IMR-90 (cell line): Measurements from ENCODE around the gene ANKRD24. TPM values are rescaled to one million over a fixed set of nuclear protein-coding genes. Genes with fewer than 3 reads are reported as not detected.

ENCODE experiments used
- ATAC-seq: fragments of 200-7000 bp; cut with Tn5 transposase; 2 replicates; pipeline ENCODE4 v1.9.1; 2020; ENCODE audit warnings: low read depth, mild to moderate bottlenecking, moderate library complexity
- BruUV-seq: library from RNA; stranded (reverse); fragments of 400-500 nt; replicated peaks from 2 replicates; lab custom pipeline; 2021; lab: Mats Ljungman, UMichigan
- CTCF ChIA-PET: fragments of 300-600 bp; formaldehyde crosslinking; extraction: SDS; loops from one replicate; lab custom pipeline; 2021; ENCODE audit warnings: antibody characterized with exemption; lab: Yijun Ruan, JAX
- POLR2A ChIA-PET: fragments of 300-600 bp; sonication (Branson Sonifier 250); formaldehyde crosslinking; loops from one replicate; lab custom pipeline; 2022; ENCODE audit warnings: antibody characterized with exemption; ENCODE audit not compliant: unreplicated experiment; lab: Charles Lee
- DNase-seq: peaks from one replicate; pipeline ENCODE4 v3.0.0; 2013
- H2AFZ ChIP-seq: replicated peaks from 2 replicates; pipeline ENCODE3; 2013; ENCODE audit warnings: low read length, mild to moderate bottlenecking; ENCODE audit not compliant: poor library complexity
- H2AK5ac ChIP-seq: 2 replicates; pipeline ENCODE4 v1.6.1; 2013; ENCODE audit warnings: low read depth, low read length, inconsistent platforms
- H2AK9ac ChIP-seq: replicated peaks from 2 replicates; pipeline ENCODE3; 2013; ENCODE audit warnings: mild to moderate bottlenecking, low read depth, low read length, moderate library complexity; ENCODE audit not compliant: poor library complexity
- H2BK120ac ChIP-seq: 2 replicates; pipeline ENCODE4 v1.6.1; 2013; ENCODE audit warnings: low read depth, low read length, inconsistent platforms
- H2BK15ac ChIP-seq: 3 replicates; pipeline ENCODE4 v1.6.1; 2013; ENCODE audit warnings: low read depth, low read length, inconsistent platforms
- H2BK20ac ChIP-seq: 2 replicates; pipeline ENCODE4 v1.6.1; 2013; ENCODE audit warnings: low read depth, mild to moderate bottlenecking, inconsistent platforms, low read length, moderate library complexity
- H2BK5ac ChIP-seq: 2 replicates; pipeline ENCODE4 v1.6.1; 2013; ENCODE audit warnings: mild to moderate bottlenecking, low read depth, low read length, inconsistent platforms; ENCODE audit not compliant: poor library complexity, severe bottlenecking
- H3K14ac ChIP-seq: replicated peaks from 2 replicates; pipeline ENCODE4 v1.6.1; 2013; ENCODE audit warnings: low read depth, low read length, inconsistent platforms
- H3K18ac ChIP-seq: 2 replicates; pipeline ENCODE4 v1.6.1; 2013; ENCODE audit warnings: low read depth, low read length, control low read depth
- H3K23ac ChIP-seq: 2 replicates; pipeline ENCODE4 v1.6.1; 2013; ENCODE audit warnings: low read depth, low read length, inconsistent platforms
- H3K27ac ChIP-seq: 2 replicates; pipeline ENCODE4 v1.5.1; 2013; ENCODE audit warnings: mild to moderate bottlenecking, control low read depth, low read length; ENCODE audit not compliant: insufficient read depth
- H3K27me3 ChIP-seq: 2 replicates; pipeline ENCODE4 v1.6.1; 2013; ENCODE audit warnings: low read length; ENCODE audit not compliant: control insufficient read depth, insufficient read depth
- H3K36me3 ChIP-seq: 2 replicates; pipeline ENCODE4 v1.6.1; 2013; ENCODE audit warnings: low read length, mixed read lengths; ENCODE audit not compliant: control insufficient read depth, insufficient read depth
- H3K4ac ChIP-seq: 2 replicates; pipeline ENCODE4 v1.6.1; 2013; ENCODE audit warnings: low read depth, low read length, inconsistent platforms
- H3K4me1 ChIP-seq: 2 replicates; pipeline ENCODE4 v1.6.1; 2013; ENCODE audit warnings: low read length, mixed read lengths; ENCODE audit not compliant: control insufficient read depth, insufficient read depth
- H3K4me2 ChIP-seq: 2 replicates; pipeline ENCODE4 v1.6.1; 2013; ENCODE audit warnings: low read depth, mild to moderate bottlenecking, control low read depth, low read length, moderate library complexity
- H3K4me3 ChIP-seq: 2 replicates; pipeline ENCODE4 v1.5.1; 2013; ENCODE audit warnings: low read depth, mild to moderate bottlenecking, control low read depth, low read length, moderate library complexity; ENCODE audit not compliant: insufficient read depth
- H3K56ac ChIP-seq: 2 replicates; pipeline ENCODE4 v1.6.1; 2013; ENCODE audit warnings: low read length, inconsistent platforms; ENCODE audit not compliant: insufficient read depth; ENCODE audit errors: extremely low read depth
- H3K79me1 ChIP-seq, 2 experiments: 2 replicates each; pipeline ENCODE4 v1.6.1; 2013; ENCODE audit warnings: low read length in 2 of 2, inconsistent platforms in 1 of 2, low read depth in 1 of 2
- H3K9ac ChIP-seq: 2 replicates; pipeline ENCODE4 v1.6.1; 2013; ENCODE audit warnings: low read depth, low read length, control low read depth
- H3K9me1 ChIP-seq: 2 replicates; pipeline ENCODE4 v1.6.1; 2013; ENCODE audit warnings: low read length, inconsistent platforms; ENCODE audit not compliant: insufficient read depth
- H3K9me3 ChIP-seq: 2 replicates; pipeline ENCODE4 v1.6.1; 2013; ENCODE audit warnings: low read length; ENCODE audit not compliant: control insufficient read depth, insufficient read depth
- H4K20me1 ChIP-seq: 2 replicates; pipeline ENCODE4 v1.6.1; 2013; ENCODE audit warnings: low read length, inconsistent platforms; ENCODE audit not compliant: insufficient read depth
- H4K5ac ChIP-seq: 2 replicates; pipeline ENCODE4 v1.6.1; 2013; ENCODE audit warnings: mild to moderate bottlenecking, low read depth, low read length, control low read depth
- H4K8ac ChIP-seq, 2 experiments: 2 replicates each; pipeline ENCODE4 v1.6.1; 2013; ENCODE audit warnings: low read depth in 2 of 2, low read length in 2 of 2, control low read depth in 1 of 2, inconsistent platforms in 1 of 2
- H4K91ac ChIP-seq: 2 replicates; pipeline ENCODE4 v1.6.1; 2013; ENCODE audit warnings: low read depth, low read length, inconsistent platforms; ENCODE audit not compliant: insufficient read depth
- BHLHE40 ChIP-seq: fragments of 150-350 bp; IDR thresholded peaks from 2 replicates; pipeline ENCODE4 v1.6.1; 2016; ENCODE audit warnings: mild to moderate bottlenecking, low read depth, low read length
- CTCF ChIP-seq: conservative IDR thresholded peaks from 2 replicates; pipeline ENCODE4 v1.5.1; 2012; ENCODE audit warnings: mild to moderate bottlenecking, low read depth, low read length, improper control_type of control experiment
- ELK1 ChIP-seq: fragments of 150-350 bp; IDR thresholded peaks from 2 replicates; pipeline ENCODE4 v1.6.1; 2016; ENCODE audit warnings: low read depth, mild to moderate bottlenecking, low read length, moderate library complexity, borderline replicate concordance
- FOS ChIP-seq: fragments of 150-350 bp; IDR thresholded peaks from 2 replicates; pipeline ENCODE4 v1.6.1; 2016; ENCODE audit warnings: low read depth, low read length
- NFE2L2 ChIP-seq: fragments of 150-350 bp; IDR thresholded peaks from 2 replicates; pipeline ENCODE4 v1.6.1; 2016; ENCODE audit warnings: low read depth, mild to moderate bottlenecking, low read length
- POLR2A ChIP-seq: IDR thresholded peaks from 2 replicates; pipeline ENCODE4 v1.6.1; 2012; ENCODE audit warnings: mild to moderate bottlenecking, low read depth, low read length
- RAD21 ChIP-seq: IDR thresholded peaks from 2 replicates; pipeline ENCODE4 v1.6.1; 2012; ENCODE audit warnings: low read length, improper control_type of control experiment
- SMC3 ChIP-seq: fragments of 150-350 bp; IDR thresholded peaks from 2 replicates; pipeline ENCODE4 v1.6.1; 2016; ENCODE audit warnings: low read depth, mild to moderate bottlenecking, antibody characterized with exemption, low read length, moderate library complexity
- WGBS, 2 experiments: methylation state at CpG; one replicate each; pipeline versions ENCODE4 v1.1.5 to v1.1.7; 2013; ENCODE audit warnings: missing lambda C conversion rate in 2 of 2; ENCODE audit not compliant: insufficient read length in 1 of 2; ENCODE audit errors: extremely low coverage in 2 of 2; 5-methylcytosine and 5-hydroxymethylcytosine counted together
- dilution Hi-C: fragments of 300-500 bp; cut with HindIII; formaldehyde crosslinking; loops from one replicate; pipeline ENCODE4 v1.14.3; 2018; ENCODE audit warnings: low sequenced_read_pairs; ENCODE audit not compliant: unreplicated experiment
- in situ Hi-C: fragments of 300-500 bp; cut with MboI; formaldehyde crosslinking; loops from 3 replicates; pipeline ENCODE4 v1.14.3; 2019; ENCODE audit warnings: low sequenced_read_pairs, inconsistent platforms, mixed read lengths
- intact Hi-C: fragments of 100-400 bp; cut with micrococcal nuclease; formaldehyde crosslinking; loops from 2 replicates; pipeline ENCODE4 v1.10.0; 2022
- polyA plus RNA-seq, 3 experiments: library from polyadenylated mRNA; depleted of rRNA; stranded (reverse); fragments of >200 nt; gene quantifications; 2 replicates each; pipeline ENCODE4 v1.2.3, GENCODE V29; 2012; ENCODE audit warnings: low replicate concordance in 1 of 3
- total RNA-seq: library from RNA; depleted of rRNA; stranded (reverse); fragments of >200 nt; gene quantifications from 2 replicates; pipeline ENCODE4 v1.2.3, GENCODE V29; 2012

The ANKRD24 gene
- total and polyA plus RNA-seq, 2 of the 4 experiments (the other 2 are of a cell fraction) = 0.18 to 0.21 TPM

GRCh38 chr19:4266253-4267000 is 83.9 kb downstream of the ANKRD24 start:
- Histone ChIP-seq H2BK20ac (no peak overlapping the region), H4K5ac (no peak overlapping the region), H3K23ac (no peak overlapping the region), H3K4ac (no peak overlapping the region), H3K27me3 (no peaks in the 10 kb centered on the region), H2BK5ac (no peak overlapping the region), H3K27ac (no peak overlapping the region), H3K56ac (no peak overlapping the region), H3K4me1 (no peaks in the 10 kb centered on the region), H3K79me1 (no peaks in the 10 kb centered on the region), H2AK5ac (no peak overlapping the region), H3K9ac (no peak overlapping the region), H4K8ac (no peak overlapping the region), H2BK15ac (no peak overlapping the region), H2AFZ (no peak overlapping the region), H2AK9ac (no peak overlapping the region), H3K4me2 (no peak overlapping the region), H4K91ac (no peak overlapping the region), H3K9me3 (no peaks in the 10 kb centered on the region), H3K18ac (no peak overlapping the region), H2BK120ac (no peak overlapping the region), H4K20me1 (peaks cover 6% of the 10 kb centered on the region; the same call in 1 of the 2 replicates), H3K9me1 (no peaks in the 10 kb centered on the region), H3K14ac (no peak overlapping the region), H3K36me3 (peaks cover 24% of the 10 kb centered on the region), H3K4me3 (no peak overlapping the region)
- dilution Hi-C loops = no loop called here
- POLR2A ChIA-PET = no interaction called here
- WGBS, 2 experiments = 100% methylated on average over 1 of the region's 18 CpGs; no CpG with 5 or more reads in 1 of the 2 experiments
- BruUV-seq = no TSS peak
- TF ChIP-seq POLR2A (no peak), RAD21 (no peak), FOS (no peak), SMC3 (no peak), ELK1 (no peak), CTCF (no peak), BHLHE40 (no peak), NFE2L2 (no peak)
- intact Hi-C loops = no loop called here
- in situ Hi-C loops = loop anchor here (5.0 kb wide), 1 partner anchor 86 kb away; no protein-coding TSS in a partner anchor
- CTCF ChIA-PET = interaction anchor here (1.1 to 2.4 kb wide), 3 partner anchors 86 to 130 kb away, joined by 3 to 11 read pairs (median 4); no protein-coding TSS in a partner anchor
- ATAC-seq (no peak), DNase-seq (no peak)
